Osteoblast (primary cell): ENCODE data around the gene CLCNKA. TPM values are rescaled to one million over a fixed set of nuclear protein-coding genes. Genes with fewer than 3 reads are reported as not detected.
A peak's percentile ranks its signal among the peaks of the same experiment; 100 is the strongest.

Experiments used
- DNase-seq: peaks from one replicate; pipeline ENCODE4 v3.0.0; 2011; ENCODE audit warnings: low spot score, mixed read lengths; ENCODE audit not compliant: insufficient read length; ENCODE audit errors: missing footprints
- H2AFZ ChIP-seq: 2 replicates; pipeline ENCODE4 v1.6.0; 2011; ENCODE audit warnings: mild to moderate bottlenecking, low read length
- H3K27ac ChIP-seq: 2 replicates; pipeline ENCODE4 v1.5.1; 2011; ENCODE audit warnings: mild to moderate bottlenecking, low read depth, low read length, moderate library complexity
- H3K27me3 ChIP-seq: 2 replicates; pipeline ENCODE4 v1.6.0; 2012; ENCODE audit warnings: mild to moderate bottlenecking, control low read depth, inconsistent platforms, low read length, moderate library complexity; ENCODE audit not compliant: insufficient read depth
- H3K36me3 ChIP-seq: 2 replicates; pipeline ENCODE4 v1.5.1; 2011; ENCODE audit warnings: mild to moderate bottlenecking, low read length, control low read depth, moderate library complexity; ENCODE audit not compliant: insufficient read depth
- H3K4me1 ChIP-seq: 2 replicates; pipeline ENCODE4 v1.5.1; 2011; ENCODE audit warnings: mild to moderate bottlenecking, low read length, control low read depth, moderate library complexity; ENCODE audit not compliant: insufficient read depth
- H3K4me2 ChIP-seq: 2 replicates; pipeline ENCODE4 v1.6.0; 2011; ENCODE audit warnings: mild to moderate bottlenecking, low read length; ENCODE audit not compliant: insufficient read depth
- H3K4me3 ChIP-seq: fragments of 200-600 bp; sonication (generic); 3 replicates; pipeline ENCODE4 v1.5.1; 2012; ENCODE audit warnings: mild to moderate bottlenecking, low read length, inconsistent platforms; ENCODE audit not compliant: insufficient read depth
- H3K79me2 ChIP-seq: 2 replicates; pipeline ENCODE4 v1.6.0; 2012; ENCODE audit warnings: mild to moderate bottlenecking, low read length, control low read depth, inconsistent platforms; ENCODE audit not compliant: insufficient read depth
- H3K9me3 ChIP-seq: 2 replicates; pipeline ENCODE4 v1.5.1; 2011; ENCODE audit warnings: low read depth, low read length, control low read depth
- H4K20me1 ChIP-seq: 2 replicates; pipeline ENCODE4 v1.6.0; 2012; ENCODE audit warnings: mild to moderate bottlenecking, low read length, control low read depth; ENCODE audit not compliant: insufficient read depth
- total RNA-seq: library from RNA; depleted of rRNA; stranded (reverse); fragments of >200 nt; gene quantifications from 2 replicates; pipeline ENCODE4 v1.2.3, GENCODE V29; 2012
- TF ChIP-seq, protein P1 (sequence below): IDR thresholded peaks from 2 replicates; pipeline ENCODE4 v1.5.1; 2011; ENCODE audit warnings: mild to moderate bottlenecking, low read depth, low read length, moderate library complexity; ENCODE audit errors: extremely low read depth

CLCNKA gene
- total RNA-seq, 1 donor = not detected

DNA sequence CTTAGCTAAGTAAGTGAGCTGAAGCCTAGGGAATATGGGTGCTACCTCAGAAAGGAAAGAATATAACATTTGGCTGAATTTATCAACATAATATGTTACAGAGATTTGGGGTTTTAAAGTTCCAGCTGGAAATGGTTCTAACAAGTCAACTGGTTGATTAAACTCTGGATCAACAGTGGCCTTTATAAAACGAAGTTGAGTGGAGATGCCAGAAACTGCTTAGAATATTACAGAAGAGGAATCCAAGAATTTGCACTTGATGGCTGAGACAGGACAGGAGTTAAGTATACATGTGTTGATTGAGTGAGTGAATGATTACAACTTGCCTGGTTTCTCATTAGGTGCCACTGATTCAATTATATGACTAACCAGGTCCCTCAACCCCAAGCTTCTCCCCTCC lies 38.6 kb upstream of the CLCNKA start:
- H3K27ac ChIP-seq = no peak overlapping the region

DNA sequence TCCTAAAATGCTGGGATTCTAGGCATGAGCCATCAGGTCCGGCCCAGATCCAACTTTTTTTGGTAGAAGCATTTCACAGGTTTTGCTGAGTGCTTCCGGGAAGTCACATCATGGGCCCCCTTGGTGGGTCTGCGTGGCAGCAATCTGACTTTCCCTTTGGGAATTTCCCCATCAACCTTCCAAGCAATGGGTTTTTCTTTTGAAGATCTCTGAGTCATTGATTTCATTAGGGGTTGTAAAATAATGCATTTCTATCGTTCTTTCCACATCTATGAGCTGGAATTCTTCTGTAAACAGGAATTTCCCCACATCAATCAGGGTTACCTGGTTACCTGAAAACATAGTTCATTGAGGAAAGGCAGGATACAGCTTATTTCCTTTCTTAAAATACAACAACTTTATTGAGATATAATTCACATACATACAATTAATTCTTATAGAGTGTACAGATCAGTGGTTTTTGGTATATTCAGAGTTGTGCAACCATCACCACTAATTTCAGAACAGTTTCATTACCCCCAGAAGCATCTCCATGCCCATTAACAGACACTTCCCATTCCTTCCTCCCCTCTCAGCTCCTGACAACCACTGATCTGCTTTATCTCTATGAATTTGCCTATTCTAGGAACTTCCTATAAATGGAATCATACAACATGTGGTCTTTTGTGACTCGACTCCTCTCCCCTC lies 36.1 kb upstream of the CLCNKA start:
- H3K4me3 ChIP-seq = no peak overlapping the region
- H3K27ac ChIP-seq = no peak overlapping the region
- no peaks in the 10 kb centered on the region for H3K36me3 ChIP-seq
- peak; percentile 53 for DNase-seq
- no peak overlapping the region for H3K4me2 ChIP-seq
- H2AFZ ChIP-seq = no peak overlapping the region
- no peaks in the 10 kb centered on the region for H3K4me1 ChIP-seq
- H3K27me3 ChIP-seq = no peaks in the 10 kb centered on the region
- H4K20me1 ChIP-seq = no peaks in the 10 kb centered on the region
- H3K9me3 ChIP-seq = no peaks in the 10 kb centered on the region
- TF ChIP-seq, protein P1, sequence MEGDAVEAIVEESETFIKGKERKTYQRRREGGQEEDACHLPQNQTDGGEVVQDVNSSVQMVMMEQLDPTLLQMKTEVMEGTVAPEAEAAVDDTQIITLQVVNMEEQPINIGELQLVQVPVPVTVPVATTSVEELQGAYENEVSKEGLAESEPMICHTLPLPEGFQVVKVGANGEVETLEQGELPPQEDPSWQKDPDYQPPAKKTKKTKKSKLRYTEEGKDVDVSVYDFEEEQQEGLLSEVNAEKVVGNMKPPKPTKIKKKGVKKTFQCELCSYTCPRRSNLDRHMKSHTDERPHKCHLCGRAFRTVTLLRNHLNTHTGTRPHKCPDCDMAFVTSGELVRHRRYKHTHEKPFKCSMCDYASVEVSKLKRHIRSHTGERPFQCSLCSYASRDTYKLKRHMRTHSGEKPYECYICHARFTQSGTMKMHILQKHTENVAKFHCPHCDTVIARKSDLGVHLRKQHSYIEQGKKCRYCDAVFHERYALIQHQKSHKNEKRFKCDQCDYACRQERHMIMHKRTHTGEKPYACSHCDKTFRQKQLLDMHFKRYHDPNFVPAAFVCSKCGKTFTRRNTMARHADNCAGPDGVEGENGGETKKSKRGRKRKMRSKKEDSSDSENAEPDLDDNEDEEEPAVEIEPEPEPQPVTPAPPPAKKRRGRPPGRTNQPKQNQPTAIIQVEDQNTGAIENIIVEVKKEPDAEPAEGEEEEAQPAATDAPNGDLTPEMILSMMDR = no peak
- no peaks in the 10 kb centered on the region for H3K79me2 ChIP-seq

More for the DNA sequence above, 38.6 kb upstream of the CLCNKA start:
- Histone ChIP-seq H3K36me3 (no peaks in the 10 kb centered on the region), H3K79me2 (no peaks in the 10 kb centered on the region), H3K27me3 (no peaks in the 10 kb centered on the region), H3K4me1 (no peaks in the 10 kb centered on the region), H4K20me1 (no peaks in the 10 kb centered on the region), H2AFZ (no peak overlapping the region), H3K9me3 (no peaks in the 10 kb centered on the region), H3K4me3 (no peak overlapping the region), H3K4me2 (no peak overlapping the region)
- TF ChIP-seq, protein P1 = no peak
- peak; percentile 22 for DNase-seq

DNA sequence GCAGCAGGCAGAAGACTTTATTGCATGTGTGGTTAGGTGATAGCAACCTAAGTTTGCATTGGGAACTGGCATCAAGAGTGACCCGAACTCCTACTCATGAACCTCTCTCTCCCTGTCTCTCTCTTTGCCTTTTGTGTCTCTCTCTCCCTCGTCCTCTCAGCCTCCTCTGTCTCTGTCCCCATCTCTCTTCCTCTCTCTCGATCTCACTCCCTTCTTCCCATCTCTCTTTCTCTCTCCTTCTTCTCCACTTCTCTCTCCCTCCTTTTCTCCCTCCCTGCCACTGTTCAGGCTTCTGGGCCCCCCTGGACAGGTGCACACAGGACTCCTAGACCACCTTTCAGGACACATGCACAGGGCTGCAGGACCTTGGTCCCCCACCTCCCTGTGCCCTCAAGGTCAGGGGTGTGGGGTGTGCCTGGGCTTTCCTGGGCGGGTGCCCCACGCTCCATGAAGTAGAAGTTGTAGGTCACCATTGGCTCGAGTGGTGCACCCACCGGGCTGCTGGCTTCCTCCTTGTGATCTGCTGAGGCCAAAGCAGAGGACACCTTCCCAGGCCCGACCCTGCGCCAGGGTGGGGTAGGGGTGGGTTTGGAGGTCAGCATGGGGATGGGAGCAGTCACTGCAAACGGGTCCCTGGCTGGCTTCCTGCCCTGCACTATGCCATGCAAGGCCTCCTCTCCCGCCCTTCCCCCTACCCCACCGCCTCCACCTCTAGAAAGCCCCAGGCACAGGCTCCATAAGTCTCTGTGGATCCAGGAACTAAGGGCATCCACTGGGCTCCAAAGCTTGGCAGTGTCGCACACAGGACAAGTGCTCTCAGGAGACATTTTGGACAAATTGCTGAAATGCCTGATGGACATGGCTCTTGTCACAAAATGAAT lies 32.7 kb upstream of the CLCNKA start:
- DNase-seq = no peak
- H3K79me2 ChIP-seq = no peaks in the 10 kb centered on the region
- TF ChIP-seq, protein P1 = no peak

DNA sequence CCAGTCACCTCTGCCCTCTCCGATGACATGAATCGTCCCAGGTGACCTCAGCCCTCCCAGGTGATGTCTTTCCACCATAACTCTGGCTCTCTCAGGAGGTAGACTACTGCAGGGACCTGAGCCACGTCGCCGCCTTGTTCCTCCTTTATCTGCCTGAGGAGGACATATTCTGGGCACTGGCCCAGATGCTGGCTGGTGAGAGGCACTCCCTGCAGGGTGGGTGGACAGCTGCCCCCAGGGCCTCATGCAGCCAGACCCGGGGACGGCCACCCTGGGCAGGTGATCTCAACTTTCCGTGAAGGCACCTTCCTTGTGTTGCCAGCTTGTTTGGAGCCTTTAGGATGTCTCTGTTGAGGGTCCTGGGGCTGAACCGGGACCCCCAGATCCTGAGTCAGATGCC lies 32.1 kb upstream of the CLCNKA start:
- H3K4me3 ChIP-seq = no peak overlapping the region
- H3K36me3 ChIP-seq = no peaks in the 10 kb centered on the region
- no peaks in the 10 kb centered on the region for H3K9me3 ChIP-seq
- H3K27me3 ChIP-seq = no peaks in the 10 kb centered on the region
- H3K27ac ChIP-seq = no peak overlapping the region
- TF ChIP-seq, protein P1 = no peak
- no peaks in the 10 kb centered on the region for H3K4me1 ChIP-seq
- no peak for DNase-seq
- H4K20me1 ChIP-seq = no peaks in the 10 kb centered on the region
- no peak overlapping the region for H3K4me2 ChIP-seq
- H3K79me2 ChIP-seq = no peaks in the 10 kb centered on the region
- H2AFZ ChIP-seq = no peak overlapping the region

More for the DNA sequence above, 32.7 kb upstream of the CLCNKA start:
- Histone ChIP-seq H3K4me2 (no peak overlapping the region), H4K20me1 (no peaks in the 10 kb centered on the region), H3K36me3 (no peaks in the 10 kb centered on the region), H2AFZ (no peak overlapping the region), H3K27ac (no peak overlapping the region), H3K4me3 (no peak overlapping the region), H3K27me3 (no peaks in the 10 kb centered on the region), H3K9me3 (no peaks in the 10 kb centered on the region), H3K4me1 (no peaks in the 10 kb centered on the region)
